Measurements from ENCODE around the gene TMEM106C.

DNA sequence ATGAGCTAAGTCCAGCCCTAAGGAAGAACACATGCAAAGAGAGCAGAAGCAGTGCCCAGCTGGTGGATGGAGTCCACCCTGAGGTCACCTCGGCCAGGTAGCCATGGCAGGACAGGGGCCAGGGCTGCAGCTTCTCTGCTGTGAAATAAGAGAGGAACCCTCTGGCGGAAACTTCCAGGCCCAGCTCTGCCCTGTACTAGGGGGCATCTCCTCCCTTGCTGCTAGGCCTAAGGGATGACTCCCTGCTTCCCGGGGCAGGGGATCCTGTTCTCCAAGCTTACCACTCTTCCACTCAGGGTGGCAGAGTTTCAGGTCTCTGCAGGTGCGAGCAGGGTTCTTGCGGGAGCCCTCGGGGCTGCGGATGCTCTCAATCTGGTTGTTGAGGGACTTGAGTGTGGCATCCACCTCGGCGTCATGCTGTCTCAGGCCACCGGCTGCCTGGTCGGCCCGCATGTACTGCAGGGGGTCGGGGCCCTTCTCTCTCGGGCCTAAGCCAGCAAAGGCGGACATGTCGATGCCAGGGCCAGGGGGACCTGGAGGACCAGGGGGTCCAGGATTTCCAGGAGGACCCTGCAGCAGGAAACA, 11.7 kb downstream of the TMEM106C start:
- no peak for TF ChIP-seq NFIC (IDR thresholded peaks at IDR 0.05)
- TF ChIP-seq, protein P1, sequence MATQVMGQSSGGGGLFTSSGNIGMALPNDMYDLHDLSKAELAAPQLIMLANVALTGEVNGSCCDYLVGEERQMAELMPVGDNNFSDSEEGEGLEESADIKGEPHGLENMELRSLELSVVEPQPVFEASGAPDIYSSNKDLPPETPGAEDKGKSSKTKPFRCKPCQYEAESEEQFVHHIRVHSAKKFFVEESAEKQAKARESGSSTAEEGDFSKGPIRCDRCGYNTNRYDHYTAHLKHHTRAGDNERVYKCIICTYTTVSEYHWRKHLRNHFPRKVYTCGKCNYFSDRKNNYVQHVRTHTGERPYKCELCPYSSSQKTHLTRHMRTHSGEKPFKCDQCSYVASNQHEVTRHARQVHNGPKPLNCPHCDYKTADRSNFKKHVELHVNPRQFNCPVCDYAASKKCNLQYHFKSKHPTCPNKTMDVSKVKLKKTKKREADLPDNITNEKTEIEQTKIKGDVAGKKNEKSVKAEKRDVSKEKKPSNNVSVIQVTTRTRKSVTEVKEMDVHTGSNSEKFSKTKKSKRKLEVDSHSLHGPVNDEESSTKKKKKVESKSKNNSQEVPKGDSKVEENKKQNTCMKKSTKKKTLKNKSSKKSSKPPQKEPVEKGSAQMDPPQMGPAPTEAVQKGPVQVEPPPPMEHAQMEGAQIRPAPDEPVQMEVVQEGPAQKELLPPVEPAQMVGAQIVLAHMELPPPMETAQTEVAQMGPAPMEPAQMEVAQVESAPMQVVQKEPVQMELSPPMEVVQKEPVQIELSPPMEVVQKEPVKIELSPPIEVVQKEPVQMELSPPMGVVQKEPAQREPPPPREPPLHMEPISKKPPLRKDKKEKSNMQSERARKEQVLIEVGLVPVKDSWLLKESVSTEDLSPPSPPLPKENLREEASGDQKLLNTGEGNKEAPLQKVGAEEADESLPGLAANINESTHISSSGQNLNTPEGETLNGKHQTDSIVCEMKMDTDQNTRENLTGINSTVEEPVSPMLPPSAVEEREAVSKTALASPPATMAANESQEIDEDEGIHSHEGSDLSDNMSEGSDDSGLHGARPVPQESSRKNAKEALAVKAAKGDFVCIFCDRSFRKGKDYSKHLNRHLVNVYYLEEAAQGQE (IDR thresholded peaks at IDR 0.05; ENCODE audit: low read depth) = no peak
- no peak for TF ChIP-seq TCF12 (IDR thresholded peaks at IDR 0.05; ENCODE audit: low read depth)
- TF ChIP-seq CREB1 (IDR thresholded peaks at IDR 0.05; ENCODE audit: low read depth) = no peak
- no peak for TF ChIP-seq CEBPB (IDR thresholded peaks at IDR 0.05)
- no peak for TF ChIP-seq EP300 (IDR thresholded peaks at IDR 0.05; ENCODE audit: borderline replicate concordance)
- TF ChIP-seq TAF1 (IDR thresholded peaks at IDR 0.05; ENCODE audit: low read depth) = no peak
- TF ChIP-seq YY1 (IDR thresholded peaks at IDR 0.05; ENCODE audit: low read depth) = no peak
- no peak for TF ChIP-seq FOXM1 (IDR thresholded peaks at IDR 0.05; ENCODE audit: borderline replicate concordance, low read depth)
- TF ChIP-seq, protein P2, sequence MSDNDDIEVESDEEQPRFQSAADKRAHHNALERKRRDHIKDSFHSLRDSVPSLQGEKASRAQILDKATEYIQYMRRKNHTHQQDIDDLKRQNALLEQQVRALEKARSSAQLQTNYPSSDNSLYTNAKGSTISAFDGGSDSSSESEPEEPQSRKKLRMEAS (IDR thresholded peaks at IDR 0.05) = no peak
- TF ChIP-seq, protein P3, sequence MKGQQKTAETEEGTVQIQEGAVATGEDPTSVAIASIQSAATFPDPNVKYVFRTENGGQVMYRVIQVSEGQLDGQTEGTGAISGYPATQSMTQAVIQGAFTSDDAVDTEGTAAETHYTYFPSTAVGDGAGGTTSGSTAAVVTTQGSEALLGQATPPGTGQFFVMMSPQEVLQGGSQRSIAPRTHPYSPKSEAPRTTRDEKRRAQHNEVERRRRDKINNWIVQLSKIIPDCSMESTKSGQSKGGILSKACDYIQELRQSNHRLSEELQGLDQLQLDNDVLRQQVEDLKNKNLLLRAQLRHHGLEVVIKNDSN (IDR thresholded peaks at IDR 0.05) = no peak
- TF ChIP-seq RAD21 (IDR thresholded peaks at IDR 0.05; ENCODE audit: low read depth) = no peak

Data from Ishikawa (cell line).